Stimulated activated CD8-positive, alpha-beta memory T cell treated with anti-CD3 and anti-CD28 coated beads, Interleukin-4, amount 100 ng/mL, for 4 hours (primary cell): ENCODE measurements around the gene CDKN2AIPNL.

Experiments used
- DNase-seq, 2 donors: peaks; one replicate each; pipeline ENCODE4 v3.0.0-alpha.2; 2020; ENCODE audit warnings: low read depth in 2 of 2, low spot score in 1 of 2

The CDKN2AIPNL gene

DNA sequence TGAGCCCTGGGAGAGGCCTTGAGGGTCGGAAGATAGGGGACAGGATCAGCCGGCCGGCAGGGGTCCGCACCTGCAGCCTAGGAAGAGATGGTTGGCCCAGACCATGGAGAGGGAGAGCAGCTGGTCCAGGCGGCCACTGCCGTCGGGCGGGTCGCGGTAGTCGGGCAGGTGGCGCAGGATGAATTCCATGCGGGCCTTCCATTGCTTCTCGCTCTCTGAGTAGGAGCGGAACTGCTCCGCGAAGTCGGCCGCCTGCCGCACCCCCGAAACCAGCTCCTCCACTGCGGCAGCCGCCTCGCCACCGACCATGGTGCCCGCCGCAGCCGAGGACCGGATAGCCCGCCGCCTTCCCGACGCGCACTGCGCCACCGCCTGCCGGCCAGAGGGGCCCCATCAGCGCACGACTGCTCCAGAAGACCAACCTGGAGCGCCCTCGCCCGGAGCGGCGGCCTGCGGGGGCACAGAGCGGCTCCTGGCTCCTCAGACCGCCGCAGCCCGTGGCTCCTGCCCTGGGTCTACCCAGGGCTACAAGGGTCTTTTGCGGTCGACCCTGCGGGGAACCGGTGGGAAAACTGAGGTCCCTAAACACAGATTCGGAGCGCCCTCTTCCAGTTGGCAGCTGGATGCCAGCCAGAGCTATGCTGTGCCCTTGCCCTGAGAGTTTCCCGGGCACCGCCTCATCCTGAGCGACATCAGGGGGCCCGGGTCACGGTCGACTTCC lies at the start of gene CDKN2AIPNL:
Gene CDKN2AIPNL (minus strand): TSS at position 336 of the 721 bp plus-strand sequence. CDS start 27 bp downstream, at position 309.
- DNase-seq = peak; percentile 65 to 81

- DNase-seq = no peak
Measured at GRCh38 chr5:134460551-134460950, 48.9 kb upstream of the CDKN2AIPNL start.

GRCh38 chr5:134459491-134459890 lies 47.8 kb upstream of the CDKN2AIPNL start:
- no peak for DNase-seq

- no peak for DNase-seq
Measured at GRCh38 chr5:134459010-134459403, 47.3 kb upstream of the CDKN2AIPNL start.

- DNase-seq = no peak
Measured at GRCh38 chr5:134458234-134459009, 46.7 kb upstream of the CDKN2AIPNL start.

- DNase-seq = no peak
Measured at GRCh38 chr5:134457801-134458200, 46.1 kb upstream of the CDKN2AIPNL start.

- no peak for DNase-seq
Measured at GRCh38 chr5:134456825-134457224, 45.1 kb upstream of the CDKN2AIPNL start.

GRCh38 chr5:134455466-134455865 lies 43.8 kb upstream of the CDKN2AIPNL start:
- DNase-seq = no peak

- no peak for DNase-seq
Measured at GRCh38 chr5:134453016-134453415, 41.3 kb upstream of the CDKN2AIPNL start.

DNA sequence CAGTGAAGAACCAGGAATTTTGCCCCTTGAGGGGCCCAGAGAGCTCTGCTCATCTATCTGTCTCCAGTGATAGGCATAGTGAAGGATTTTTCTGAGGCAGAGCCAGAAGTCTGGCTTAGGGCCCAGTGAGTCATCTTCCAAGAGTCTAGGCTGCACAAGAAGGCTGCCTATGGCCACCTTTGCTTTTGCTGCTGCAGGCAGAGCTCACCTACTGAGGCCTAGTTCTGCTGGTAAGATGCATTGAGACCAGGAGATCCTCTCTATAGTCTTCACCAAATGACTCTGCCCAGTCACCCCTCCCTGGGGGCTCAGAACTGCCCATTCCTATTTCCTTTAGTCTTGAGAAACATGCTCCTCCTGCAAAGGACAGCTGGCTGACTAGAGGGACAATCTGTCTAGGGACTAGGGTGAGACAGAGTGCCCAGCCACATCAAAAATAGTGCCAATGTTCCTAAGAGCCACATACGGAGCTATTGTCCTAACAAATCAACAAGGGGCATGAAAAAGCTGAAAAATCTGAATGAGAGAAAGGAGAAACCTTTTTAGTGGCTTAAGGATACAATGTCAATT lies 40.3 kb upstream of the CDKN2AIPNL start:
- no peak for DNase-seq

GRCh38 chr5:134451225-134451935 lies 39.7 kb upstream of the CDKN2AIPNL start:
- DNase-seq = no peak

GRCh38 chr5:134450374-134450773 lies 38.7 kb upstream of the CDKN2AIPNL start:
- no peak for DNase-seq

DNA sequence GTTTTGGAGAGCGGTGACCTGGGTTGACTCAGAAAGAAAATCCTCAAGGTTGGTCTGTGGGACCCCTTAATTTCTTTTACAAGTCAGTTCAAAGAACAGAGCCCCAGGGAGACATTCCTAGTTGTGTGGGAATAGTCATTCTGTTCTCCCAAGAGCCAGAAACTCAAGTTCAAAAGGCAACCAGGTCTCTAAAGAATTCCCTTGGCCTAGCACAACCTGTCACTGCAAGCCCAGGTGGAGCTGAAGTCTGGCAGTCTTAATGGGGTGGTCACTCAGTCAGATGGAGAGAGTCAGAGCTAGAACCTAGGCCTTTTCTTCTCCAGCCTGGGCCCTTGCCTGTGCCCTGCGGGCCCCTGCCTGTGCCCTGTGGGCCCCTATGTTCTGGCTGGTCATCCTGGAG lies 37.5 kb upstream of the CDKN2AIPNL start:
- no peak for DNase-seq

- no peak for DNase-seq
Measured at GRCh38 chr5:134447815-134448520, 36.3 kb upstream of the CDKN2AIPNL start.

GRCh38 chr5:134446938-134447337 lies 35.3 kb upstream of the CDKN2AIPNL start:
- DNase-seq = no peak

- DNase-seq = no peak
Measured at GRCh38 chr5:134445856-134446818, 34.5 kb upstream of the CDKN2AIPNL start.

DNA sequence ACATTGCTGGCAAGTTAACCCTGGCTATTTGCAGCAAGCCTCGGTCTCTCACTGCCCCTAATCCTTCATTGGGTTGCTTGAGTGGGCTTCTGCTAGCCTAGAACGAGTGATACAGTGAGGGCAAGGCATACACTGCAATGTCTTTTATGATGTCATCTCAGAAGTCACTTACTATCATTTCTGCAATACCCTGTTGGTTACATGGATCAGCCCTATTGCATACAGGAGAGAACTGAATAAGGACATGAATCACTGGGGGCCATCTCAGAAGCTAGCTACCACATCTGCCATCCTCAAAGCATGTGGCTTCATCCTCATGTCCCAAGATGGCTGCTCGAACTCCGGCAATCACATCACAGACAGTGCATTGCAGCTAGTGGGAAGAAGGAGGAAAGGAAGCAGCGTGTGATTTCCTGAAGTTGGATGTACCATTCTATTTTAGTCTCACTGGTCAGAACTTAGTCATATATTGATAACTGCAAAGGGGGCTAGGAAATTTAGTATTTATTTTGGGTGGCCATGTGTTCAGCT lies 33.3 kb upstream of the CDKN2AIPNL start:
- DNase-seq = no peak

DNA sequence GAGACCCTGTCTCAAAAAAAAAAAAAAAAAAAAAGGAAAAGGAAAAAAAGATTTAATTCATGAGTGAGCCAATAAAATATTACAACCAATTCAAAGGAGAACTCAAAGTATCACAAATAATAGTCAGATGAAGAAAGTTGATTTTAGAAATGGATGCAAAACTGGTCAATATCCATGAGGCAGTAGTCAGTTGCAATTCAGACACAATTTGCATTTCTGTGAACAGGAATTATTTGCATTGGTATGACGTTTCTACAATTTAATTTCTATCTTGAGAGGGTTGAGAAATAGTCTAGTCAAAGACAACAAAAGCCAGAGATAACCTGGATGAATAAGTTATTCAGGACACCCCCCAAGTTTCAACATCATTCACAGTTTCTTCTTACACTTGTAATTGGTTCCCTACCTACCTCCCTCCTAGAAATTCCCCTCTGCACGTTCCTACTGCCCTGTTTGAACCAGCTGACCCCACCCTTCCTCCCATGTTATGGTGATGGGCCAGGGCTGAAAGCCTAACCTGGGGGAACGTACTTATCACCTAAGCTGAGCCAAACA lies 28.6 kb upstream of the CDKN2AIPNL start:
- no peak for DNase-seq

- DNase-seq = no peak
Measured at GRCh38 chr5:134439210-134439654, 27.6 kb upstream of the CDKN2AIPNL start.
